Loucy (cell line): ENCODE data around the gene ELAVL1.

ENCODE experiments used
- CTCF ChIP-seq: fragments of 200-600 bp; sonication (generic); conservative IDR thresholded peaks from 2 replicates; pipeline ENCODE4 v1.5.1; 2014; ENCODE audit warnings: mild to moderate bottlenecking, antibody characterized with exemption, low read length
- EZH2phosphoT487 ChIP-seq: fragments of 200-600 bp; IDR thresholded peaks from 2 replicates; pipeline ENCODE4 v1.6.1; 2018; ENCODE audit warnings: antibody characterized with exemption, mild to moderate bottlenecking, moderate library complexity, borderline replicate concordance

- TF ChIP-seq CTCF (no peak), EZH2phosphoT487 (no peak)
These were observed 92.5 kb downstream of the ELAVL1 start for GRCh38 chr19:7912697-7913564.
